Fibroblast of skin of left quadriceps (primary cell): ENCODE measurements around the gene FCF1.

Source experiments
- DNase-seq, 2 experiments: peaks; one replicate each; pipeline ENCODE4 v3.0.0-alpha.2; 2013; ENCODE audit warnings: low read depth in 2 of 2

FCF1 gene

GRCh38 chr14:74712499-74713394 lies at the start of gene FCF1, which contains the start of gene AREL1:
FCF1 (plus strand) TSS chr14:74713144; CDS start chr14:74713198, 54 bp downstream.
AREL1 (minus strand) TSS chr14:74713080; CDS start chr14:74685615, 27,465 bp downstream.
- peak; percentile 70 to 71 for DNase-seq

GRCh38 chr14:74663884-74664283 lies 49.1 kb upstream of the FCF1 start:
- no peak for DNase-seq

GRCh38 chr14:74664717-74665116 lies 48.2 kb upstream of the FCF1 start:
- no peak for DNase-seq

GRCh38 chr14:74667758-74668157 lies 45.2 kb upstream of the FCF1 start:
- no peak for DNase-seq

GRCh38 chr14:74669256-74669655 lies 43.7 kb upstream of the FCF1 start:
- DNase-seq, result no peak

- no peak for DNase-seq
These were observed 43.1 kb upstream of the FCF1 start for GRCh38 chr14:74669846-74670245.

GRCh38 chr14:74670726-74671411 lies 42.1 kb upstream of the FCF1 start:
- peak; percentile 39 to 49 for DNase-seq

- DNase-seq, result no peak
These were observed 41.2 kb upstream of the FCF1 start for GRCh38 chr14:74671789-74672188.

- DNase-seq, result no peak
These were observed 39.2 kb upstream of the FCF1 start for GRCh38 chr14:74673768-74674167.

- DNase-seq, result no peak
These were observed 37.7 kb upstream of the FCF1 start for GRCh38 chr14:74675219-74675618.

GRCh38 chr14:74682169-74682952 lies 30.6 kb upstream of the FCF1 start:
- no peak for DNase-seq

GRCh38 chr14:74683406-74683805 lies 29.5 kb upstream of the FCF1 start:
- no peak for DNase-seq

GRCh38 chr14:74684434-74684833 lies 28.5 kb upstream of the FCF1 start:
- DNase-seq, result no peak

- no peak for DNase-seq
These were observed 27.9 kb upstream of the FCF1 start for GRCh38 chr14:74685056-74685455.

- no peak for DNase-seq
These were observed 26.8 kb upstream of the FCF1 start for GRCh38 chr14:74685921-74686678.

GRCh38 chr14:74691456-74691855 lies 21.5 kb upstream of the FCF1 start:
- no peak for DNase-seq

- no peak for DNase-seq
These were observed 19.8 kb upstream of the FCF1 start for GRCh38 chr14:74693191-74693590.

- DNase-seq, result no peak
These were observed 17.5 kb upstream of the FCF1 start for GRCh38 chr14:74695406-74695805.

- DNase-seq, result no peak
These were observed 15.9 kb upstream of the FCF1 start for GRCh38 chr14:74697011-74697410.

GRCh38 chr14:74697543-74697942 lies 15.4 kb upstream of the FCF1 start:
- peak; percentile 60 to 64 for DNase-seq

- DNase-seq, result no peak
These were observed 15.0 kb upstream of the FCF1 start for GRCh38 chr14:74697976-74698375.
